Activated CD8-positive, alpha-beta memory T cell treated with anti-CD3 and anti-CD28 coated beads, Interleukin-2, amount 50 U/mL, for 48 hours (primary cell): ENCODE measurements around the gene SLC35F5.
A peak's percentile ranks its signal among the peaks of the same experiment; 100 is the strongest.
"Not testable (repeated sequence)": the region's sequence is repeated elsewhere in the genome, so short reads cannot be mapped to it uniquely, and the experiment has no call there.

ENCODE experiments used
- DNase-seq: peaks from one replicate; pipeline ENCODE4 v3.0.0-alpha.2; 2020

The SLC35F5 gene

GRCh38 chr2:113755835-113756354, 547 bp downstream of the SLC35F5 start:
- peak; percentile 78 for DNase-seq

- no peak for DNase-seq
Measured at GRCh38 chr2:113755035-113755834, 1.2 kb downstream of the SLC35F5 start.

GRCh38 chr2:113754160-113754559, 2.3 kb downstream of the SLC35F5 start:
- DNase-seq, result no peak

GRCh38 chr2:113750385-113750784, 6.1 kb downstream of the SLC35F5 start:
- DNase-seq, result no peak

- DNase-seq, result no peak
Measured at GRCh38 chr2:113741091-113741490, 15.4 kb downstream of the SLC35F5 start.

GRCh38 chr2:113739849-113740248, 16.6 kb downstream of the SLC35F5 start:
- DNase-seq, result no peak

GRCh38 chr2:113734185-113734584, 22.3 kb downstream of the SLC35F5 start:
- no peak for DNase-seq

- no peak for DNase-seq
Measured at GRCh38 chr2:113724010-113724409, 32.4 kb downstream of the SLC35F5 start.

- no peak for DNase-seq
Measured at GRCh38 chr2:113723411-113723810, 33.0 kb downstream of the SLC35F5 start.

- DNase-seq, result no peak
Measured at GRCh38 chr2:113720167-113720566, 36.3 kb downstream of the SLC35F5 start.

GRCh38 chr2:113716291-113716690, 40.2 kb downstream of the SLC35F5 start:
- no peak for DNase-seq

- DNase-seq, result no peak
Measured at GRCh38 chr2:113712941-113713340, 43.5 kb downstream of the SLC35F5 start.

- no peak for DNase-seq
Measured at GRCh38 chr2:113711851-113712250, 44.6 kb downstream of the SLC35F5 start.

- DNase-seq, result no peak
Measured at GRCh38 chr2:113709022-113709421, 47.4 kb downstream of the SLC35F5 start.

- DNase-seq, result no peak
Measured at GRCh38 chr2:113707106-113707505, 49.3 kb downstream of the SLC35F5 start.

GRCh38 chr2:113705982-113706523, 50.4 kb downstream of the SLC35F5 start:
- DNase-seq, result no peak

GRCh38 chr2:113704300-113704993, 52.0 kb downstream of the SLC35F5 start:
- DNase-seq, result not testable (repeated sequence)

GRCh38 chr2:113703386-113704299, 52.8 kb downstream of the SLC35F5 start:
- DNase-seq, result no peak

- peak; percentile 66 for DNase-seq
Measured at GRCh38 chr2:113700186-113700841, 56.1 kb downstream of the SLC35F5 start.

GRCh38 chr2:113698892-113699447, 57.5 kb downstream of the SLC35F5 start:
- no peak for DNase-seq

GRCh38 chr2:113698251-113698650, 58.2 kb downstream of the SLC35F5 start:
- DNase-seq, result not testable (repeated sequence)

GRCh38 chr2:113697516-113697915, 58.9 kb downstream of the SLC35F5 start:
- DNase-seq, result no peak
